Right lung (tissue), 5 donors: ENCODE data around the gene GABRE. TPM values are rescaled to one million over a fixed set of nuclear protein-coding genes. Genes with fewer than 3 reads are reported as not detected.
A peak's percentile ranks its signal among the peaks of the same experiment; 100 is the strongest.
"Not testable (repeated sequence)": the region's sequence is repeated elsewhere in the genome, so short reads cannot be mapped to it uniquely, and the experiment has no call there.

ENCODE experiments used
- DNase-seq, 2 donors: peaks; one replicate each; pipeline ENCODE4 v3.0.0-alpha.2; 2013
- polyA plus RNA-seq, 5 donors: library from polyadenylated mRNA; unstranded; fragments of 120-200 nt; gene quantifications; one replicate each; pipeline versions ENCODE4 v1.2.1 to v1.2.3, GENCODE V29; 2013; ENCODE audit warnings: inconsistent platforms in 1 of 5, low replicate concordance in 1 of 5; ENCODE audit not compliant: insufficient read length in 5 of 5, insufficient read depth in 1 of 5

The GABRE gene
- polyA plus RNA-seq, 5 donors: 12.1 to 18.8 (median 14.5) TPM

- no peak for DNase-seq
Measured at GRCh38 chrX:151973060-151973661, 1.3 kb downstream of the GABRE start.

DNA sequence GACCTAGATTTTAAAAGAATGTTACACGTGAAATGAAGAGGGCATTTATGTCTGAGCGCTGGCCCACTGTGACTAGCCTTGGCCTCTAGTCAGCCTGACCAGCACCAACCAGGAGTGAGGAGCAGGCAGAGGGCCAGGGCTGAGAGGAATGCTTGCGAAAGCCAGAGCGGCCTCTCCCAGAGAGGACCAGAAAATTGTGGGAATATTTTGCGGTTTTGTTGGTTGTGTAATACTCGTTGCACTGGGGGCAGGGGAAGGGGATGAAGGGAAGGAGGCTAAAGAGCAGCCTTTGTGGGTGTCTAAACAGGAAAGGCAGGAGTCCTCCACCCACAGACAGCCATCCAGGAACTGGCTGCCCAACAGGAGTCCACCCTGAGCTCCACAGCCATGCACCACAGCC lies 3.8 kb downstream of the GABRE start:
- peak in 1 of 2 donors; percentile 30 for DNase-seq

DNA sequence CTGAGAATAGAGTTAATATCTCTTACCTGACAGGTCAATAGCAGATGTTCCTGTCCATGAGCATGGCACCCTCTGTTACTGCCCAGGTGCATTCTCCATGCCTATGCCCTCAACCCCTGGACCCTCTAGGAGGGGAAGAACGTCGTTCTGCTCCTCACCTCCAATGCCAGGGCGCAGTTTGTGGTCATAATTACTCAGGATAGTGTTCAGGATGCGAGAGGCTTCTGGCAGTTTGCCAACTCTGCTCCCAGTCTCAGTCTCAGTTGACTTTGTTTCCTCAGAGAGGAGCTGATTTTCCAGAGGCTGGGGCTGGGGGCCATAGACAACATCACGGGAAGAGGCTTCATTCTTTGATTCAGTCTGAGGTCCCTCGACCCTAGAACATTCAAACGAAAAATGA lies 4.4 kb downstream of the GABRE start:
- DNase-seq: no peak

GRCh38 chrX:151966236-151966635 lies 8.2 kb downstream of the GABRE start:
- DNase-seq: no peak

GRCh38 chrX:151962034-151962433 lies 12.4 kb downstream of the GABRE start:
- DNase-seq: no peak

DNA sequence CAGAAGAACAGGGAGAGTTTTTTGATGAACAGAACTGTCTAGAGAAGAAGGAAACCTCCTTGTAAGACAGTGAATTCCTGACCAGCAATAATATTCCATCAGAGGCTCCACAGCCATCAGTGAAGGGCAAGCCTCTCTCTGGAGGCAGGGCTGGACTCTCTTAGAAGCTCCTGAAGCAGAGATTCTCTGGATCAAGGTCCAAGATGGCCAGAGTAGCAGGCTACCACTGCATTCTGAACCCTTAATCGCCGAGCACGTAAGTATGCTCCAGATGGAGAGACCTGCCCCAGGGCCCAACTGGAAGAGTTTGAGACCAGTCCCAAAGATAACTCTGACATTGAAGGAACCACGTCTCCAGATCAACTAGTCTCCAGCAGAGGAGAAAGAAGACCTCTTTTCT lies 16.4 kb downstream of the GABRE start:
- DNase-seq: no peak

DNA sequence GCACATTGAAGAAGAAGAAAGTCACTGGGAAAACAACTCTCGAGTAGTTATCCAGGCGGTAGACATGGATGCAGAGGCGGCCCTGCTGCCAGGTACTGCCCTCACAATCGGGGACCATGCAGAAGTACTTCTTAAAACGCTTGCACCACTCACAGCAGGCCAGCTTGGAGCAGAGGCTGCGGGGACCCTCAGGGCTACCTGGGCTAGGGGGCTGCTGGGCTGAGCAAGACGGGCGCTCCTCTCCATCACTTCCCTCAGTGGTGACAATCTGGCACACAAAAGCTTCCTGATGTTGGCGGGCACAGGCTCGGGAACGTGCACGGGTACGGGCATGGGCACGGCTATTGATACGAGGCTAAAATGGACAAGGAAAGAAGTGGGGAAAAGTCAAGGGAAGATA lies 19.7 kb downstream of the GABRE start:
- no peak for DNase-seq

GRCh38 chrX:151938172-151938571 lies 36.3 kb downstream of the GABRE start:
- DNase-seq: no peak

DNA sequence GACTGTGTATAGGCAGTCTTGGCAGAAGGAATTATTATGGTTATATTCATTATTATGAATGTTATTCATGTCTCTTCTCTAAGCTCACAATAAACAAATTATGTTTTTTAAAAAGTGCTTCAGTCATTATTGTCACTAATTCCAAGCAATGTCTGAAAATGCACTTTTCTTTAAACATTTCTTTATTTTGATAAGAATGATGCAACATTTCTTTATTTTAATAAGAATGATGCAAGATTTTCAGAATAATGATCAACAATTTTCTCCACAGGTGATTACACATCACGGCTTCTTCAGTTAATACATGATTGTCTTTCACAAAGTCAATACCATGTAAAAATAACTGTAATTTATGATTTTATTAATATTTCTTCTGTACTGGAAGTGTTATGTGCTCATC lies 39.1 kb downstream of the GABRE start:
- DNase-seq: no peak

- DNase-seq: no peak
Measured at GRCh38 chrX:151929126-151929525, 45.4 kb downstream of the GABRE start.

DNA sequence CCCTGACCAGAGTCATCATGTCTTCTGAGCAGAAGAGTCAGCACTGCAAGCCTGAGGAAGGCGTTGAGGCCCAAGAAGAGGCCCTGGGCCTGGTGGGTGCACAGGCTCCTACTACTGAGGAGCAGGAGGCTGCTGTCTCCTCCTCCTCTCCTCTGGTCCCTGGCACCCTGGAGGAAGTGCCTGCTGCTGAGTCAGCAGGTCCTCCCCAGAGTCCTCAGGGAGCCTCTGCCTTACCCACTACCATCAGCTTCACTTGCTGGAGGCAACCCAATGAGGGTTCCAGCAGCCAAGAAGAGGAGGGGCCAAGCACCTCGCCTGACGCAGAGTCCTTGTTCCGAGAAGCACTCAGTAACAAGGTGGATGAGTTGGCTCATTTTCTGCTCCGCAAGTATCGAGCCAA lies 50.8 kb downstream of the GABRE start:
- no peak for DNase-seq

GRCh38 chrX:151922692-151923091 lies 51.8 kb downstream of the GABRE start:
- DNase-seq: no peak

DNA sequence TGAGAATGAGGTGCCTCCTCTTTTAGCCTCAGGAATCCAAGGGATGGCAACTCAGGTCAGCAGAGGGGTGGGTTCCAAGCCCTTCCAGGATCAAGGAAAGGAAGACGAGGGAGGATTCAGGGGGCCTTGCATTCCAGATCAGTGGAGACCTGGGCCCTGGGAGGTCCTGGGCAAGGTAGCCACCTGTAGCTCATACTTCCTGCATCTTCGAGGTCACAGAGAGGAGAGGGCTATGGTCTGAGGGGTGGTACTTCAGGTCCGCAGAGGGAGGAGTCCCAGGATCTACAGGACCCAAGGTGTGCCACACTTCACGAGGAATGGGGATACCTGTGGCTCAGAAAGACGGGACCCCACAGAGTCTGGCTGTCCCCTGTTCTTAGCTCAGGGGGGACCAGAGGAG lies 52.6 kb downstream of the GABRE start:
- DNase-seq: no peak

GRCh38 chrX:151921292-151921691 lies 53.2 kb downstream of the GABRE start:
- DNase-seq: no peak

DNA sequence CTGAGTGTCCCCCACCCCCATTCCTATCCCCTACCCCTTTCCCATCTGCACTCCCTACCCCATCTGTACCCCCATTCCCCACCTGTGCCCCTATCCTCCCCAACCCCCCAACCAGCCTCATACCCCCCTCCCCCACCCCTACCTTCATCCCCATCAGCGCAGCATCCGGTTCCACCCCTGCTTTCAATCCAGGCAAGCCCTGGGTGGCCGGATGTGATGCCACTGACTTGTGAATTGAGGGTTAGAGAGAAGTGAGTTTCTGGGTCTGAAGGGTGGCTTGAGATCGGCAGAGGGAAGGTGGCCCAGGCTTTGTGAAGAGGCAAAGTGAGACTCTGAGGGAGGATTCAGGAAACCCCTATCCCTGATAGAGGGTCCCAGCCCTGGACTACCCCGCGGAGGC lies 53.9 kb downstream of the GABRE start:
- no peak for DNase-seq

- no peak for DNase-seq
Measured at GRCh38 chrX:151920101-151920500, 54.4 kb downstream of the GABRE start.

DNA sequence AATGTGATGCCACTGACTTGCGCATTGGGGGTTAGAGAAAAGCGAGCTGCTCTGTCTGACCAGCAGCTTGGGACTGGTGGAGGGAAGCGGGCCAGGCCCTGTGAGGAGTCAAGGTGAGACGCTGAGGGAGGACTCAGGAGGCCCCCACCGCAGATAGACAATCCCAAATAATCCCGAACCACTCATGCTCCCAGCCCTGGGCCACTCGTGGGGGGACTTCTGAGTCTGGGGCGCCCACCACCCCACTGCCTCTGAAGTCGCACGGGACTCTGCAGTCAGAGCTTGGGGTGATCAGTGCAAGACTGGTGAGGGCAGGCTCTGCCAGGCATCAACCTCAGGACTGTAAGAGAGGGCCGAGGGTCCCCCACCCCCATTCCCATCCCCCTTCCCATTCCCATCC lies 54.9 kb downstream of the GABRE start:
- DNase-seq: no peak

DNA sequence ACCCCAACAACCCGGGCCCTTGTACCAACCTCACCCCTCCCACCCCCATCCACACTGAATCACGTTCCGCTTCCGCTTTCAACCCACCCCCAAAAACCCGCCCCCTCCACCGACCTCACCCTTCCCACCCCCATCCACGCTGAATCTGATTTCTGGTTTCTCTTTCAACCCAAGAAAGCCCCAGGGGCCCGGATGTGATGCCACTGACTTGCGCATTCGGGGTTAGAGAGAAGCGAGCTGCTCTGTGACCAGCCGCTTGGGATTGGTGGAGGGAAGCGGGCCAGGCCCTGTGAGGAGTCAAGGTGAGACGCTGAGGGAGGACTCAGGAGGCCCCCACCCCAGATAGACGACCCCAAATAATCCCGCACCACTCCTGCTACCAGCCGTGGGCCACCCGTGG lies 55.7 kb downstream of the GABRE start:
- DNase-seq: not testable (repeated sequence)

DNA sequence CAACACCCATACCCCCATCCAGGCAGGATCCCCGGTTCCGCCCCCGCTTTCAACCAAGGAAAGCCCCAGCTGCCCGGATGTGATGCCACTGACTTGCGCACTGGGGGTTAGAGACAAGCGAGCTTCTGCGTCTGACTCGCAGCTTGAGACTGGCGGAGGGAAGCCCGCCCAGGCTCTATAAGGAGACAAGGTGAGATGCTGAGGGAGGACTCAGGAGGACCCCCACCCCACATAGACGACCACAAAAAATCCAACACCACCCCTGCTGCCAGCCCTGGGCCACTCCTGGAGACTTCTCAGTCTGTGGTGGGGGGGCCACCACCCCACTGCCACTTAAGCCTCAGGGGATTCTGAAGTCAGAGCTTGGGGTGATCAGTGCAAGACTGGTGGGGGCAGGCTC lies 61.7 kb downstream of the GABRE start, which contains the start of gene MAGEA4:
Gene MAGEA4, plus strand, starts transcription at position 110 of the 400 bp plus-strand sequence. CDS start 10,776 bp downstream, outside the sequence.
- no peak for DNase-seq

DNA sequence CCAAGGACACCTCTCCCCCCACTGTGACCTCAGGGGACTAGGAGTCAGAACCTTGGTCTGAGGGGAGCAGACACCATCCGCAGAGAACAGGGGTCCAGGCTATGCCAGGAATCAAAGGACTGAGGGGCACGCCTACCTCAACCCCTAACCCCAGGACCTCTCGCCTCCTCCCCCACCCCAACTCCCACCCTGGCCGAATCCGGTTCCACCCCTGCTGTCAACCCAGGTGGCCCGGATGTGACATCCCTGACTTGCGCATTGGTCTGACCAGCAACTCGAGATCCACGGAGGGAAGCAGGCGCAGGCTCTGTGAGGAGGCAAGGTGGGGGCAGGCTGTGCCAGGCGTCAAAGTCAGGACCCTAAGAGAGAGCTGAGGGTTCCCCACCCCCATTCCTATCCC lies 62.3 kb downstream of the GABRE start:
- no peak for DNase-seq

- no peak for DNase-seq
Measured at GRCh38 chrX:151904989-151905388, 69.5 kb downstream of the GABRE start.
